Measurements from ENCODE around the gene C14orf132.

C14orf132 gene

DNA sequence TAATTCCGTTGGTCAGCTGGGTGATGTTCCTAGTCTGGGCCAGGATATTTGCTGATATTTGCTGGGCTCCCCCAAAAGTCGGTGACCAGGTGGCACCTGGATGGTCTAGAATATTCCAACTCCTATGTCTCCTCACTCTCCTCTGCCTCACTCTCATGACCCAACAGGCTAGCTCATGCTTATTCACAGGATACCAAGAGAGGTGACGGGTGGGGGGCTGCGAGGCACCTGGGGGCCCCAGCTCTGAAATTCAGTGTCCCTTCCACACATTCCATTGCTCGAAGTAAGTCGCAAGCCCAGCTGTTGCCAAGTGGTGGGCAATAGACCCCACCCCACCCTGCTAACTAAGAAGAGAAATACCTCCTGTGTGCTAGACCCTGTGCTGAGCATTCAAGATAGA lies 67.7 kb downstream of the C14orf132 start:
- TF ChIP-seq, protein P1, sequence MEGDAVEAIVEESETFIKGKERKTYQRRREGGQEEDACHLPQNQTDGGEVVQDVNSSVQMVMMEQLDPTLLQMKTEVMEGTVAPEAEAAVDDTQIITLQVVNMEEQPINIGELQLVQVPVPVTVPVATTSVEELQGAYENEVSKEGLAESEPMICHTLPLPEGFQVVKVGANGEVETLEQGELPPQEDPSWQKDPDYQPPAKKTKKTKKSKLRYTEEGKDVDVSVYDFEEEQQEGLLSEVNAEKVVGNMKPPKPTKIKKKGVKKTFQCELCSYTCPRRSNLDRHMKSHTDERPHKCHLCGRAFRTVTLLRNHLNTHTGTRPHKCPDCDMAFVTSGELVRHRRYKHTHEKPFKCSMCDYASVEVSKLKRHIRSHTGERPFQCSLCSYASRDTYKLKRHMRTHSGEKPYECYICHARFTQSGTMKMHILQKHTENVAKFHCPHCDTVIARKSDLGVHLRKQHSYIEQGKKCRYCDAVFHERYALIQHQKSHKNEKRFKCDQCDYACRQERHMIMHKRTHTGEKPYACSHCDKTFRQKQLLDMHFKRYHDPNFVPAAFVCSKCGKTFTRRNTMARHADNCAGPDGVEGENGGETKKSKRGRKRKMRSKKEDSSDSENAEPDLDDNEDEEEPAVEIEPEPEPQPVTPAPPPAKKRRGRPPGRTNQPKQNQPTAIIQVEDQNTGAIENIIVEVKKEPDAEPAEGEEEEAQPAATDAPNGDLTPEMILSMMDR (IDR thresholded peaks at IDR 0.05): no peak

DNA sequence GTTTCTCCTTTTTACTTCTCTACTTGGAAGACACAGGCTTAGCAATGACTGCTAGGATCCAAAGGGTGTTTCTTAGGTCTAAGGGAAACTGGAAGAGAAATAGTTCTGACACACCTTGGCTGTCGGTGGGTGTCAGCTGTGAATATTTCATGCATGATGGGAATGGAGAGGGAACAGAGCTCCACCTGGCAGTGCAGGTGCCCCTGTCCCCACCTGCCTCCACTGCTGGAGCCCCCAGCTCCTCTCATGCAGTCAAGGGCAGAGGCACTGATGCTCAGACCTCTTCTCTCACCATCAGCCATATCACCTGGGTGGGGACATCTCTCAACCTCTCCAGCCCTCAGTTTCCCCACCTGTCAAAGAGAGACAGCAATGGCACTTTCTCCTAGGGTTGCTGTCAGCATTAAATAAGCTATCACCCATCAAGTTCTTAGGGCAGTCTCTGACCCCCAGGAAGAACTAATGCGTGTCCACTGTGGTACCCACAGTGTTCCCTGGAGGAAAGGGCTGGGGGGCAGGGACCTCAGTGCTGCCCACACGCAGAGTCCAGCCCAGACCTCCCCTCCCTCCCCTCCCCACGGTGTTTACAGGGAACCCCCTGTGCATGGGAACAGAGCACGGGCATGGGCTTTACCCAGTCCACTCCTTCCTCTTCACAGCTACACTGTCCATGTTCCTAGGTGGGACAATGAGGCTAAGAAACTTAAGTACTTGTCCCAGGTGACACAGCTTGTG lies 69.1 kb downstream of the C14orf132 start:
- TF ChIP-seq, protein P1 (IDR thresholded peaks at IDR 0.05): no peak

DNA sequence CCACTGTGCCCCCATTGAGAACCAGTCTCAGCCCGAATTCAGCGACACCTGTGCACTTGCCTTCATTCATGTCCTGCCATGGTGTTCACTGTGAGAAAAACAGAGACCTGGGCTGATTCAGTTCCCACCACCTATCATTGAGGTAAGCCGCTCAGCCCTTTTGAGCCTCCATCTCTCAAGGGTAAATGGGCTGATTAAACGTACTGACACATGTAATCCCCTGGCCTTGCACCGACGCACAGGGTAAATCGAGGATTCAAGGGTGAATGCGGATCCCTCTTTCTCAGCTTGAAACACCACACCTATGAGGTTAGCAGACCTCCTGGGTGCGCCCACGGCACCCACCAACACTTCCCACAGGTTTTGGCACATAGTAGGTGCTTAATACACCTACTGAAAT lies 69.7 kb downstream of the C14orf132 start:
- TF ChIP-seq, protein P1 (IDR thresholded peaks at IDR 0.05): no peak

DNA sequence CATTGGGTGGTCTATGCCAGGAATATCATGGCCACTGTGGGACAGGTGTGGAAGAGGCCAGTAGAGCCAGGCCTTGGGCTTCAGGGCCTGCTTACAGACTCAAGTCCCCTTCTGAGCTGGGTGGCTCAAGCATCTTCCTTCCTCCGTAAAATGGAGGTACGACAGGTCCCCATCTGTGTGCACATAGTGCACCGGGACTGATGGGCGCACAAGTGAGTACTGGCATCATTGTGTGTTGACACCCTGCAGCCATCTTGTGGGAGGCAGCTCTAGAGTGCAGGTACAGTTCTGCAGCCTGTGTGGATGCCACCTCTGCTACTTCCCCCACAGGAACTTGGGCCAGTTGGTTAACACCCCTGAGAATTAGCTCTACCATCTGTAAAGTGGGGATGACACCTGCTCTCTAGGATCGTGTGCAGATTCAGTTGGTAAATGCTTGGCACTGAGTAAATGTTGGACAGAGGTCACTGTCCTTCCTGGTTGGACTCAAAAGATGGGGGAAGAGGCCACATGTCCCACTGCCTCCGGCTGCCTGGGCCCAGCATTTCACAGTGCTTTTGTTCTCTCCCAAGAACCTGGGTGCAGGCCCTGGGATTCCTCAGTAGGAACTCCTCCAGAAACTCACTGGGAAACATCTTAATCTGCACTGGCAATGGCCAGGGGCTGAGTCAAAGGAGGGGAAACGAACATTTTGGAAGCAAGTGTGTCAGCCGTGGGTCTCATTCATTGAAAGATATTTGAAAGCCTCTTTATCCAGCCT lies 70.6 kb downstream of the C14orf132 start:
- TF ChIP-seq, protein P1 (IDR thresholded peaks at IDR 0.05): no peak

DNA sequence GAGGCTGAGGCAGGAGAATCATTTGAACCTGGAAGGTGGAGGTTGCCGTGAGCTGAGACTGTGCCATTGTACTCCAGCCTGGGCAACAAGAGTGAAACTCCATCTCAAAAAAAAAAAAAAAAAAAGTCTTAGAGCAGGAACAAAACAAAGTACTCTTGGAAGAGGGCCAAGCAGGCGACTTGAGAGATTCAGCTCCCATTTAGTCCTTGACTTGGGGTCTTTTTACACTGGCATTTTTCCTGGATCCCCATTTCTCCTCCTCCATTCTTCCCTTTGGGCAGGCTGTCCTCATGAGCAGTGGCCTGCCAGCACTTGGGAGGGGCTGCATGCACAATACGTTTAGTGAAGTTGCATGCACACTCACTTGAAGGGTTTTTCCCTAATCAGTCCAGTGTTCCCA lies 72.9 kb downstream of the C14orf132 start:
- TF ChIP-seq, protein P1 (IDR thresholded peaks at IDR 0.05): no peak

DNA sequence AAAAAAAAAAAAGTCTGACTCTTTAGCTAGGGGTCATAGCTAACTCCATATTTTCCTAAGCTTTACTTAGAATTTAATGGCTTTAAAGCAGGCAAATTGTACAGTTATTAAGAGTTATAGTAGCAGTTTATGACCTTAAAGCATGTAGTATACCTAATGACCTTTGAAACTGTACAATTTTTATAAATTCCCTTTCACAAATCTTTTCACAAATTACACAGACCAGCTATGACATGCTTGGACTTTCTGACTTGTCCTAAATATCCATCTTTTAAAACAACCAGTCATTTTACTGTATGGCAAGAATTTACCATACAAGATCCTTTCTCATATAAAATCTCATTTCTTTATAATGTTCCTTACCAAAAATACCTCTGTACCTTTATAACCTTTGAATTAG lies 74.8 kb downstream of the C14orf132 start:
- TF ChIP-seq, protein P1 (IDR thresholded peaks at IDR 0.05): no peak

DNA sequence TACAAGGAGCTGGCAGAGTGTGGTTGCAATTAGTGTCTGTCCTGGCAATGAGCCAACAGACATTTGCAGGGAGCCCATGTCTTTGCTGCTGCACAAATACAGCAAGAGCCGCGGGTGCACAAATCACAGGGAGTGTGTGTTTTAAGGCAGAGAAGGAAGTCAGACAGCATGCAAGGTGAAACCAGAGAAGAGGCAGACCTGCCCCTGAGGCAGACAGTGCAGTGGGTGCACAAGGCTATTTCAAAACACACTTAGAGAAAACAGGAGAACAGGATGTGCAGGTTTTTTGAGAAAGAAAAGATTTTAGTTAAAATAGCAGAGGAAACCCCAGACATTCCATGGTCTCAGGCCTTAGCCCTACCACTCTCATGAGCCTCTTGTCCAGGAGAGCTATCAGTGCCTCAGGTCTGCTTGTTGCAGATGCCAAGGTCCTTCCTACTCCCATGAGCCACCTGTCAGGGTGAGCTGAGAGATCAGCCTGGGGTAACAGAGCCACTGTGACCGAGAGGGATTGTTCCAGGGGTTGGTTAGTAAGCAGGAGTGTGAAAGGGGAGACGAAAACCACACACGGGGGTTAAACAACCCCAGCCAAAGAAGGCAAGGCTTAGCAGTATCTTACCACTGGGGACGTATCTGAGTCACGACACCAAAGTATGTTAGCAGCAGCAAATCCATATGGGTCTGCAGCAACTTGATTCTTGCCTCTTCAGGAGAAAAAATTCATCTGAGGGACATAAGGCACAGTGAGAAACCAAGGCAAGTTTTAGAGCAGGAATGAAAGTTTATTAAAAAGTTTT lies 78.1 kb downstream of the C14orf132 start:
- TF ChIP-seq, protein P1 (IDR thresholded peaks at IDR 0.05): no peak

Measured in LNCAP (cell line).